HEK293T (cell line): ENCODE results near the gene MUL1.

Experiments used
- BHLHE40 ChIP-seq: fragments of 450-650 bp; IDR thresholded peaks from 2 replicates; pipeline ENCODE4 v1.6.1; 2016; ENCODE audit warnings: mild to moderate bottlenecking, moderate library complexity, borderline replicate concordance
- HDGF ChIP-seq: fragments of 450-650 bp; IDR thresholded peaks from 2 replicates; pipeline ENCODE4 v1.6.1; 2017; ENCODE audit warnings: antibody characterized with exemption, borderline replicate concordance
- NFRKB ChIP-seq: fragments of 450-650 bp; IDR thresholded peaks from 2 replicates; pipeline ENCODE4 v1.6.1; 2016; ENCODE audit warnings: mild to moderate bottlenecking, moderate library complexity
- SP1 ChIP-seq: fragments of 450-650 bp; IDR thresholded peaks from 2 replicates; pipeline ENCODE4 v1.6.1; 2017
- SUZ12 ChIP-seq: fragments of 450-650 bp; IDR thresholded peaks from 2 replicates; pipeline ENCODE4 v1.6.1; 2016; ENCODE audit warnings: mild to moderate bottlenecking

GRCh38 chr1:20485527-20486456, 22.2 kb downstream of the MUL1 start, which contains the start of gene CAMK2N1:
- TF ChIP-seq HDGF (no peak), NFRKB (no peak), SUZ12 (no peak), SP1 (no peak), BHLHE40 (no peak)
